GM12874 (cell line): ENCODE measurements around the gene IP6K3.

ENCODE experiments used
- CTCF ChIP-seq: IDR thresholded peaks from 2 replicates; pipeline ENCODE4 v1.5.1; 2011; ENCODE audit warnings: low read depth, mild to moderate bottlenecking, control low read depth, low read length, moderate library complexity; ENCODE audit not compliant: insufficient read depth

IP6K3 gene

DNA sequence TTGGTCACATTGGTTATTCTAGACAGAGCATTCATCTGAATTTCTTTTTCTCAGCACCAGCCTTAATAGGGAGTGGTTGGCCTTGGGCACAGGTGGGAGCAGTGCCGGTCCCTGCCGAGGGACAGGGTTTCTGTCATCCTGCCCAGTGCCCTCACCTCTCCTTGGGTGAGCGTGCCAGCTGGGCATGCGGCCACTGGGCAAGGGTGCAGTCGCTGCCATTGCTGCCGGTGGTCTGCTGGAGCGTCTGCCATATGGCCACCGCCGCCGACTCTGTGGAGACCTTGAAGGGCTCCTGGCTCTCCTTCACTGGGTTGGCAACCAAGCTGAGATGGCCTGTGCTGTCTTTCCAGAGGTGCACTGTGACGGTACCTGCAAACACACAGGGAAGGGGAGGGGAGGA, 18.8 kb downstream of the IP6K3 start:
- TF ChIP-seq CTCF = no peak

- no peak for TF ChIP-seq CTCF
Observed at GRCh38 chr6:33727126-33727525, 19.6 kb downstream of the IP6K3 start.

DNA sequence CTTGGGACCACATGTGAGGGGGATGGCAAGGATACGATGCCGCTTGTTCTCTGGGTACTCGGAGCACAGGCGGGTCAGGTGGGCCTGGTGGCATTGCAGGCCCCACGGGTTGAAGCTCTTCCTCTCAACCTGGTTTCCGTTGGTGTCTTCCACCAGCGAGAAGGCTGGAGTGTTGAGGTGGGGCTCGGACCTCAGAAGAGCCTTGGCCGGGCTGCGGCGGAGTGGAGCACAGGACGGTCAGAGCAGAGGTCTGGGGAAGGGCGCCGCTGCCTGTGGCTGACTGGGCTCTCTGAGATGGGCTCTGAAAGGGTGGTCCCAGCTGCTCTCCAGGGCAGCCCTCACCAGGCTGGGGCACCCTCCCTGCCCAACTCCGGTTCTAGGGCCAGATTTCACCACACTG, 20.0 kb downstream of the IP6K3 start:
- no peak for TF ChIP-seq CTCF

GRCh38 chr6:33725891-33726673, 20.6 kb downstream of the IP6K3 start:
- no peak for TF ChIP-seq CTCF

DNA sequence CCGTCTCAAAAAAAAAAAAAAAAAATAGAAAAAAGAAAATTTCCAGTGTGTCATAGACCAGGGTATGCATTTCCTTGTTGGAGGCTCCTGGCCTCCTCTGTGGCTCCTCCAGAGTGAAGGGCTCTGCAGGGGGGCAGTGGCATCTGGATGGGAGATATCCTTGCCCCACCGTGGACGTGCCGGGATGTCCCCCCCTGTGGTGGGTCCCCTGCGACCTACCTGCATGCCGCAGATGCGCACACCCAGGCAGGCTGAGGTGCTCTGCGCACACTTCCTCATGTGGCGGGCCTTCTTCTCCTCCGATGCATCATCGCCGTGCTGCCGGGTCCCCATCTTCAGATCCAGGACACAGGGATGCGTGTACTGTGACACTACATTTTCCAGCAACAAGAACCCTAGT, 21.5 kb downstream of the IP6K3 start:
- no peak for TF ChIP-seq CTCF

- TF ChIP-seq CTCF = no peak
Observed at GRCh38 chr6:33724102-33725023, 22.3 kb downstream of the IP6K3 start.

GRCh38 chr6:33723371-33724085, 23.2 kb downstream of the IP6K3 start:
- TF ChIP-seq CTCF = no peak
